Right hindlimb (tissue), 1 donor: ENCODE data around the gene PARVB.

Experiments used
- DNase-seq: peaks from one replicate; pipeline ENCODE4 v3.0.0-alpha.2; 2018

The PARVB gene

DNA sequence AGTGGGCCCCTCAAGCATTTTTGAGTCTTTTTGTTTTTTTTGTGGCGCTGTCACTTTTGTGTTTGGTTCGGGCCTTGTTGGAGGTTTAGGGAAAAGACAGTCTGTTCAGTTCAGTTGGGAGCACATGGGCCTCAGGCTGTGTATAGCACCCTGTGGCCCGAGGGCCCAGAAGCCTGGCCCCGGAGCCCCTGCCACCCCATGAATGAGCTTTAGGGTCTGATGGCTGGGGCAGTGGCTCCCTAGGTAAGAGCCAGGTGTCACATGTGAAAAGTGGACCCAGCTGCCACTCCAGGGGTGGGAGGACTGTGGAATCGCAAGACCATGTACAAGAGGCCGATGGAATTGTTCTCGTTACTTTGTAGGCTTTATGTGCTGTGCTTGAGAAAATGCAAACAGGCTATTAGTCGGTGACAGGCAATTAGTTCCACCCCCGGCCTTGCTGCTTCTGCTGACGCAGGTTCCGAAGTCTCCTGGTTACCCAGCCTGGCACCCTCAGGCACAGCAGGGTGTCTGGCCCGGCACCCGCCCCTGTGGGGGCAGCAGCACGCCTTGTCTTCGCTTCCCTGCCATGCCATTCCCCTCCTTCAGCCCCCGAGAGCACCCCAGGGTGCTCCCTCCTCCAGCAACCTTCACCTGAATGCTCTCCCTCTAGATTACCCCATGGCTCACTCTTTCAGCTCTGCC is 118.5 kb downstream of the PARVB start:
- DNase-seq, result no peak

DNA sequence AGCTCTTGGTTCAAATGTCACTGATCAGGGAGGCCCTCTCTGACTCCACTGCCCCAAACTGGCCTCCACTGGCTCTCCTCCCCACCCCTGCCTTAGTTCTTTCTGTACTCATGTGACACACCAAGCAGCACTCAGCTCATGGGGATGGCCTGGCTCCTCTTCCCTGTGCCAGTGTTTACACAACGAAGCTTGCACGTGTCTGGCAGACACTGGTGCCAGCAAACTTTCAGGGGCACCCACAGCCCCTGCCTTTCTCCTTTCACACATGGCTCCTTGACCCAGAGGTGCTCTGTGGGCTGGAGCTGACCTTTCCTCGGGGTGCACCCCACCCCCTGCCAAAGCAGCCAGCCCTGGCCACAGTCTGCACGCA is 119.0 kb downstream of the PARVB start:
- no peak for DNase-seq

- DNase-seq, result no peak
These were observed 119.5 kb downstream of the PARVB start for GRCh38 chr22:44143579-44143978.

DNA sequence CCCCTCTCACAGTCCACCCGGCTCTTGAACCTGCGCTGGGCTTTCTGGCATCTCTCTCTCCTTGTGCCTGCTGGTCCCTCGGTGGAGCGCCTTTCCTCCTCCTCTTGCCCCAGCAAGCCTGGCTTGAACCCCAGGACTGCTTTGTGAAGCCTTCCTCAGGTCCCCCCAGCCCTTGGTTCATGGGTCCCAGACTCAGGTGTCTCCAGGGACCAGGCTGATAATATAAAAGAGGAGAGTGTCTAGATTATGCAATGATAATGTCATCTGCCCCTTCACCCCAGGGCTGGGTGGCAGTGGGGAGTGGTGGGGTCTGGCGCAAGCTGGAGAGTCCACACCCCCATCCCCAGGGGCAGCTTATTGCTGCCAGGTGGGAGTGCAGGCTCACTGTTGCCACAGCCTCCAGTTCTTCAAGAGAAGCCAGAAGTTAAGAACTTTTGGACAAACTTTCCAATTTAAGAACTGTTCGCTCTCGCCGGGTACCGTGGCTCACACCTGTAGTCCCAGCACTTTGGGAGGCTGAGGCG is 120.0 kb downstream of the PARVB start:
- DNase-seq, result no peak

GRCh38 chr22:44145544-44145943 is 121.4 kb downstream of the PARVB start:
- peak; percentile 55 for DNase-seq

GRCh38 chr22:44146088-44146861 is 122.2 kb downstream of the PARVB start:
- DNase-seq, result no peak

DNA sequence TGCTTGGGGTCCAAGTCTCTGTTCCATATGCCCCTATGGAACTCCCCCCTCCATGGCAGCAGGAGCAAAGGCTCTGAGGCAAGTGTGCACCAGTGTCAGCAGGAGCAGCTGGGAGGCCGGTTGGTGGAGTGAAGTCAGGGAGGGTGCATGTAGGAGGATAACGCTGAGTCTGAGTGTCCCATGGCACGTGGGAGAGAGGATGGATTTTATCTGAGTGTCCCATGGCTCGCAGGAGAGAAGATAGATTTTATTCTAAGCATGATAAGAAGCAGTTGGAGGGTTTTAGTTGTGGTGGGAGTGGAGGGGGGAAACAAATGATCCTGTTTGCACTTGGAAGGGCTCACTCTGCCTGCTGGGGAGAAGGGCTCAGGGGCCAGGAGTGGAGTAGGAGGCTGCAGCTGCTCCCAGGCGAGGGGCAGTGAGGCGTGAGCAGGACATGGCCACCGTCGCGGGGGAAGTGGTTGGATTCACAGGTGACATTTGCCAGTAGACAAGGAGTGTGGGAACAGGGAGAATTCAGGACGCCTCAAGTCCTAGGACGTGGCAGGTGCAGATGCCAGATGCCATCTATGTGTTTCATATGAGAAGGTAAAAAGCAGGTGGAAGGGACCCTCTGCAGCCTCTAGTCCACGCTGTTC is 123.0 kb downstream of the PARVB start:
- DNase-seq, result no peak

- peak; percentile 88 for DNase-seq
These were observed 123.9 kb downstream of the PARVB start for GRCh38 chr22:44147821-44148574.

DNA sequence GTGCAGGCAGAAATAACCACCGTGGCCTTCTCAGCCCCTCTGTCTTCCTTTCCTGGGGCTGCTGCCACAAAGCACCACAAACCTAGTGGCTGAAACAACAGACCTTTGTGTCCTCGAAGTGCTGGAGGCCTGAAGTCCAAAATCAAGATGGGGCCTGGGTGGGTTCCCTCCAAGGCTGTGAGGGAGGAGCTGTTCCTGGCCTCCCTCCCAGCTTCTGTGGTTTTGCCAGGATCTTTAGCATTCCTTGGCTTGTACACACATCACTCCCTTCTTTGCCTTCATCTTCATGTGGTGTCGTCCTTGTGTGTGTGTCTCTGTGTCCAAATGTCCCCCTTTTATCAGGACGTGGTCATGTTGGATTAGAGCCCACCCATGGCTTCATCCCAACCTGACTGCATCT is 127.6 kb downstream of the PARVB start:
- DNase-seq, result peak; percentile 47

DNA sequence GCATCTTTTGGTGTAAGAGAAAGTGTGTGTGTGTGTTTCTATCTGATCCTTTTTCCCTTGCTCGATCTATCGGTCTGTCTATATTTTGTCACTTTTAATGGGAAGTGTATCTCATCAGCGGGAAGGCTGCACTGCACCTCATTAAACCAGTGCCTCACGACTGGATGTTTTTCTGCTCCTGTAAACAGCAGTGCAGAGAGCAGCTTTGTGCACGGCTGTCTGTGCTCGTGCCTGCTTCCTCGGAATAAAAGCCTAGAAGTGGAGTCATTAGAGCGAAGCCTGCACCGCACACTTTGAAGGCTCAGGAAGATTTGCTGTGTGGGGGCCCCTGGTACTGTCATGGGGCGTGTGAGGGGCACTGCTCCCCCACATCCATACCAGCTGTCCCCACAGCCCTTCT is 129.6 kb downstream of the PARVB start:
- DNase-seq, result no peak

- no peak for DNase-seq
These were observed 130.4 kb downstream of the PARVB start for GRCh38 chr22:44154436-44154942.

- DNase-seq, result no peak
These were observed 131.0 kb downstream of the PARVB start for GRCh38 chr22:44155115-44155514.

DNA sequence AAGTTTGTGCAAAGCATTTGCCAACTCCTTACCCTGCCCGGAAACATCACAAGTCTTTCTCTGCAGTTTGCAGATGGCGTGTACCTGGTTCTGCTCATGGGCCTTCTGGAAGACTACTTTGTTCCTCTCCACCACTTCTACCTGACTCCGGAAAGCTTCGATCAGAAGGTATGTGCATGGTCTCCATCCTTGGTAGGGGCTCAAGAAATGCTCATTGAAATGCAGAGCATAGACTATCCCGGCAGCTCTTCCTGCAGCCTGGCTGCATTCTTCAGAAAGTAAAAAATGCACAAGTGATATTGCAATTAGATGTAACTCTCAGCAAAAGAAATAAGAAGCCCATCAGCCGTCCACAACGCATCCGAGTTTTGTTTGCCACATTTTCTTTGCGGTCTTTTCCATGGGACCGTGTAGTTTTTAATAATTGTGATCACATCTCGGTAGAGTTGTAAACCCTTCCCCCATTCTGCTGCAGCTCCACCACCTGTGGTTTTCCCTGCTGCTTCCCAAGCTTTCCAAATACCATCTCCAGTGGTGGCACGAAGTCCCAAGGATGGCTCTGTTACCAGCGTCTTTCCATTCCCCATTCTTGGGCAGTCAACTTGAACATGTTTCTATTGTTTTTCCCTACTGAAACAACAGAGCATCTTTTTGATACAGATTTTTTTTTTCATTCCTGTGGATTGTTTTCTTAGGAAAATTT is 134.0 kb downstream of the PARVB start:
- no peak for DNase-seq

GRCh38 chr22:44158816-44159215 is 134.7 kb downstream of the PARVB start:
- no peak for DNase-seq

GRCh38 chr22:44159221-44159620 is 135.1 kb downstream of the PARVB start:
- DNase-seq, result no peak

DNA sequence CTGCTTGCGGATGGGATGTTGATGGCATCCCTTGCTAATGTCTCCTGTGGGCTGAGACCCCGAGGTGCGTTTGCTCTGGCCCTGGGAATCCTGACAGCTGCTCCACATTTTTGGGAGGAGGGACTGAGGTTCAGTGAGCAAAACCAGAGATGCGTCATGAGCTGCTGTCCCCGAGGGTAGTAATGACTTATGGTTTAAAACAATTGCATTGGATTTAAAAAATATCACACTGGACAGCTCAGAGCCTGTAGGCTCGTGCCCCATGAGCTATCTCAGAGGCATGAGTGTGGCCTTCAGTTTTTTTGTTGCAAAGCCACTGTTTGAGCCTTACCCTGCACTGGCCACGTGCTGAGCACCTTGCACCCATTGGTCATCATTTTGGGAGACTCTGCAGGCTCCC is 135.7 kb downstream of the PARVB start:
- DNase-seq, result no peak

DNA sequence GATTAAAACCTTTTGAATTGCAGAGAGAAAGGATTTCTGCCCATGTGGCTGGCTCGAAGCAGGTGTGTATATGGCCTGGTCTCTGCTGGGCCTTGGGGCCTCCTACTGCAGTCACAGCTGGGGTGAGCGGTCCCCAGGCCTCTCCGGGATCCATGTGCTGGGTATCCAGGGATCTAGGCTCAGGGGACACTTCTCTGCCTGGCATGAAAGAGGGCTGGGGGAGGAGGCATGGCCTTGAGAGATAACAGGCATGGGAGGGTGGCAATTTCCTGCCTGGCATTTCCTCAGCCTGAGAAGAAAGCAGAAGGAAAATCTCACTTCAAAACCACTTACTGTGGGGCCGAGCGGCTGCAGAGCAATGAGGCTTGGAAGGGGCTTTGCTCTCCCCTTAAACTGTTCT is 136.3 kb downstream of the PARVB start:
- DNase-seq, result no peak

DNA sequence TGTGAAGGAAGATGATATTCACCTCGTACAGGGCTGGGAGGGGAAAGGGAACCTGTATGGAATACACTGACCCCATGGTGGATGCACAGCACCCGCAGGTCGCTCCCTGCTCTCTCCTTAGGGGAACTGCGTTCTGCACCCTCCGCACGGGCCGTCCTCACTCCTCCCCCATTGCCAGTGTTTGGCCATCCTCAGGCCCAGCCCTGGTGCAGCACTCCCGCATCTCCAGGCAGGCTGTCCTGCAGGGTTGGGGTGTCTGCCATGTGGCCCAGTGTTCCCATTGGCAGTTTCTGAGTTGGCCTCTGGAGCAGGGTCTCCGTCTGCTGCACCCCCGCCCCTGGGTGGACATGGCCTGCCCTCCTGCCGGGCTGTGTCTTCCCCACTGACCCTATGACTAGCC is 137.6 kb downstream of the PARVB start:
- no peak for DNase-seq

GRCh38 chr22:44162960-44163359 is 138.9 kb downstream of the PARVB start:
- no peak for DNase-seq

GRCh38 chr22:44163536-44163935 is 139.4 kb downstream of the PARVB start:
- DNase-seq, result no peak

- DNase-seq, result no peak
These were observed 139.9 kb downstream of the PARVB start for GRCh38 chr22:44164031-44164430.

GRCh38 chr22:44165286-44165874 is 141.3 kb downstream of the PARVB start:
- DNase-seq, result no peak
